Stimulated activated CD4-positive, alpha-beta T cell treated with anti-CD3 and anti-CD28 coated beads, Interleukin-4, amount 100 ng/mL, for 4 hours (primary cell): Measurements from ENCODE around the gene ZSCAN2.

Experiments used
- DNase-seq, 2 experiments: peaks; one replicate each; pipeline ENCODE4 v3.0.0-alpha.2; 2020

Gene ZSCAN2

DNA sequence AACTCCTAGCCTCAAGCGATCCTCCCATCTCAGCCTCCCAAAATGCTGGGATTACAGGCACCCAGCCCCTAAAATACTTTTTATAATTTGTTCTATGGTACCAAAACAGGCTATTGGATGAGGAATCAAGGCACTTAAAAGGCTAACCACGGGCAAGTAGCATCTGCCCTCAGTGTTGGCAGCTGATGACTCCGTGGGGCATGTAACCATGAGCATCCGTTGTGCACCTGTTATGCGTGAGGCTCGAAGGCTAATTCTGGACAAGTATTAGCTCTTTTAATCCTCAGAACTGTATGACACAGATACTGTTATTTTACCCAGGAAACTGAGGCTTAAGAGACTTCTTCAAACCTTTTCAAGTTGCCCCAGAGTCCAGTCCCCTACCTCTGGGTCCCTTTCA is 43.0 kb downstream of the ZSCAN2 start:
- no peak for DNase-seq

DNA sequence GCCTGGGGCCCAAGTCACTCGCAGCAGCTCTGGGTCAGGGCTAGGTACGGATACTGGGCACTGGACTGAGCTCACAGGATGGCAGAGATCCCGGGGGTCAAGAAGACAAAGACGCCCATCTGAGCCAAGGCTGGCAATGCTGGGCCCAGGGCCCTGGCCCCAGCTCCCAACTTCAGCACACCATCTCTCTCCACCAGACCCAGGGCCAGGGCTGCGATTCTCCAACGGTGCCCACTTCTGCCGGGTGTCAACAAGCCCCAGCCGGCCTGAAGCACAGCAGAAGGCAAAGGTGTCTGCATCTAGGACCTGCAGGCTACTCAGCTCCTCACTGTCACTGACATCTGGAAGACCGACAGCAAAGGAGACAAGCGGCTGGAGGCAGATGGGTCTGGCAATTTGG is 44.7 kb downstream of the ZSCAN2 start:
- DNase-seq, result no peak

DNA sequence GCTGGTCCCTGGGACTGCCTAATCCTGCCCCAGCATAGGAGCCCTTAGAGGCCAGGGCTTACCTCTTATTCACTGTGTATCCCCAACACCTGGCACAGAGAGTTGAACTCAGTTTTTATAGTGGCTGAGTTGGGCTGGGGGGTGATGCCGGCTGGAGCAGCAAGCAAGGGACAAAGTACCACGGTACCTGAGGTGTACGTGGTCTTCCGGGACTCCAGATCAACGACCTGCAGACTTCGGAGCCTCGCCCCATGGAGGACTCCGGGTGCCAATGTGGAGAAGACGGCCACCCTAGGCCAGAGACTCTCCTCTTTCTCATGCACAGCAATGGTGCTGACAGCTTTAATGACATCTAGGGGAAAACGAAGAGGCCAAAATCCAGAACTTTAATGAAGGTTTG is 45.2 kb downstream of the ZSCAN2 start:
- DNase-seq, result no peak

DNA sequence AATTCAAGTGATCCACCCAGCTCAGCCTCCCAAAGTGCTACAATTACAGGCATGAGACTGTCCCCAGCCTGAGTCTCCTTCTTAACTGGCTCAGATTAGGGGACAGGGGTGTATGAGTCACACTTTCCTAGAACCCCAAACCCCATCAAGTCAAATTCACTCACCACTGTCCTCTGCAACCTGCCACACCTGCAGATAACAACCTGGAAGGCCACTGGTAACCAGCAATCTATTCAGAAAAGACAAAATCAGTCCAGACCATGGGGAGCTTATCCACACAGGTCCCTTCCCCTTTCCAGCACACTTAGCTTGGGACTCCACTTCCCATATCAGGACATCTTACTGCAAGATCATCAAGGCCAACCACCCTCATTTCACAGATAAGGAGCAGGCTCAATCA is 46.9 kb downstream of the ZSCAN2 start:
- DNase-seq, result no peak

DNA sequence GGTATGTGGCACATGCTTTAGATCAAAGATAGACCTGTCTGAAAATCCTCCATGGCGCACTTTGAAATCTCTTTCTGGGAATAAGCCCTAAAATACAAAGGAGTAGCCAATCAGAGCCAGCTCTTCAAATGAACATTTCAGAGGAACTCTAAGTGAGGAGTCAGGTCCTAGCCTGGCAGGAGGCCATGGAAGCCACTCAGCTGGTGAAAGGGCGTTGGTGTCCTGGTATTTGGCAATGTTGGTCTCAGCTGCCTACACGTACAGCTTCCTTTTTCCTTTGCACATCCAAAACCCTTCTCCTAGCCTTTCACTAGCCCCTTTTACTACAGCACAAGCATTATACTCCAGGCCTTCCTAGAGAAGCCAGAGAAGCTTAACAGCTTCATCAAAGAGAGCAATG is 47.7 kb downstream of the ZSCAN2 start:
- DNase-seq, result no peak

DNA sequence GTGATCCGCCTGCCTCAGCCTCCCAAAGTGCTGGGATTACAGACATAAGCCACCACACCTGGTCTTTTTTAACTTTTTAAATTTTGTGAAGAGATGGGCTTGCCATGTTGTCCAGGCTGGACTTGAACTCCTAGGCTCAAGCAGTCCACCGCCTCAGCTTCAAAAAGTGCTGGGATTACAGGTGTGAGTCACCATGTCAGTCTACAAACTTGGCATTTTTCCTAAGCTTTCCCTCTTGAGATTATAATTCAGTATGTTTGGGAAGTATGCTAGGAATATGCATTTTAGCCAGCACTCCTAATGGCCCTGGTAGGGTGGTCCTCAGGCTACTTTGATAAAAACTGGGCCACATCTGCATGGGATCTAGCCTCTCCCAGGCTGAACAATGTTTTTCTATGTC is 48.9 kb downstream of the ZSCAN2 start:
- no peak for DNase-seq

DNA sequence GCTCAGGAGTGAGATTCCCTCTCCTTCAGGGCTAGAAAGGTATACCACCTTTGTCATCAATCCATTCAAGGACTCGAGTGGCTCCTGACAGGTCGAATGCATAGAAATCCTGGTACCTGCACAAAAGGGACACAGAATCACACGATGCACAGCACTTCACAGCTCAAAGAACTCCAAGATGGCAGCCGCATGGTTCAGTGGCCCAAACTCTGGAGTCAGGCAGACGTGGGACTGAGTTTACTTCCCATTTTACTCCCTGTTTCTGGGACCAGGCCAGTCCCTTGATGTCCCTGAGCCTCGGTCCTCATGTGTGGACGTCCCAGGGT is 52.7 kb downstream of the ZSCAN2 start:
- DNase-seq, result no peak

DNA sequence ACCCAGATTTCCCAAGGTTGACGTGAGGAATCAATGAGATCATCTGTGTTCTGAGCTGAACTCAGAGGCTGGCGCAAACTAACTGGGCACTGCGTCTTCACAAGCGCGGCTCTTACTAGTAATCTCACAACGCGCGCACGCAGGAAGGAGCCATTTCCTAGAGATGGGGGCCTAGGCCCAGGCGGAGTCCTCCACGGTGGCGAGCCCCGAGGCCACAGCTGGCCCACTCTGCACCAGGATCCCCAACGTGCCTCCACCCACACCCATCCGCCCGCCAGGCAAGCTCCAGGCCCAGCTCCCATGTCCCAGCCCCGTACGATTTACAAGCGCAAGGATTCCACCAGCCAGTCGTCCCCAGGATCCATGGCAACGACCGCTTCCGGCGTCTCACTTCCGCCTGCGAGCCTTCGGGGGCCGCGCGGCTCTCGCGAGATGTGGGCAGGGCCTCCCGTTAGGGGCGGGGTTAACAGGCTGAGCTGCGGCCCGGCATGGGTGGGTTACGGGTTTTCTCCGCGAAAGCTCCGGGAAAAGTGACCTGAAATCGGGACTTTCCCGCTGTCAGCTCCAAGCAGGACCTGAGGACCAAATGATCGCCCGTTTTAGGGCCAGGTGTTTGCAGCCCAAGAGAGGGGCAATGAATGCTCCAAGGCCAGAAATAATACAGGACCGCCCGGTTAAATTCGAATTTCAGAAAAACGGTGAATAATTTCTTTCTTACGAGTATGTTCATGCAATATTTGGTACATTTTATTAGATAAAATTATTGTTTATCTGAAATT is 53.3 kb downstream of the ZSCAN2 start, which contains the start of gene WDR73:
WDR73 (minus strand) TSS at position 374 of the 779 bp plus-strand sequence; CDS start at position 365, 9 bp downstream.
- DNase-seq, result peak; percentile 95 to 97

DNA sequence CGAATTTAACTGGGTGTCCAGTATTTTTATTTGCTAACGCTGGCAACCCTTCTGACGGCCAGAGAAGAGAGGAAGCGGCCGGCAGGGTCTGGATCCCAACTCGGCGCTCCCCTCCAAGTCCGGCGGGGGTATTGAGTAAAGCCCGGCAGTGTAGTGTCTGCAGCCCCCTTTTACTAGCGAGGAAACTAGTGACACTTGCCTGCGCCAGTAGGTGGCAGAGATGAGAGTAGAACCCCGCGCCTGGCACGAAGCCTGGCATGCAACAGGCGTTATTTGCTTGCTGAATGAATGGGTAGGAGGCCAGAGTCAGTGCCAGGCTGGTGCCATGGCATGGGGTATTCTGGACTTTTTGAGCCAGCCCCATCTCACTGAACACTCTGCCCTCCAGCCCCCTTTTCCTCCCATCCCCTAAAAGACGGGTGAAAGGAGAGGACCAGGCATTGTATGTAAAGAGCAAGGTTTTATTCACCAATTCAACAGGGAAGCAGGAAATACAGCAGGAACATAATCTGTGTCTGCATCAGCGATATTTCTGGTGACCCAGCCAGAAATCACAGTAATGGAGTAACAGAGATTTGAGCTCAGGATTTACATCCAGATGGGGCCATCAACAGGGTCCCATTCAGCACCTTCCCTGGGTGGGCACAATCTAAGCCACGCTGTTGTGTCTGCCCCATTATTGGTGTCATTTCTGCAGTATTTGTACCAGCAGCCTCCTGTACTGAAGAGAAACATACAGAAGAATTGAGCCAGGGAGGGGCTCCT is 54.1 kb downstream of the ZSCAN2 start:
- DNase-seq, result peak; percentile 71 to 79

DNA sequence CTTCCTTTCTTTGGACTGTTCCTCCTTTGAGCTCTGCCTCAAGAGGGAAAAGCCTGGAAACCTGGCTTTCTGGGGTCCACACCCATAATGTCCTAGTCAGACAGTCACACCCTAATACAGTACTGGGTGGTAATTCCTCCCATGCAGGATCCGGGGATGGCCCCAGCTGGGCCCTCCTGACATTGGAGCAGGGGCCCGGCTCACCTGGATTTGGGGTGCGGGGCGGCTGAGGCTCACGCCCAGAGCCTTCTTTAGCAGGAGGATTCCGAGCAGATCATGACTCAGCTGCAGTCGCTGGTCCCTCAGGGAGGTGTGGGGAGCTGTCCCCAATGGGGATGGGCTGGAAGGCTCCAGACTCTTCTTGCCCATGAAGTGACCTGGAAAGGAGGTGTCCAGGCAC is 56.2 kb downstream of the ZSCAN2 start:
- no peak for DNase-seq

DNA sequence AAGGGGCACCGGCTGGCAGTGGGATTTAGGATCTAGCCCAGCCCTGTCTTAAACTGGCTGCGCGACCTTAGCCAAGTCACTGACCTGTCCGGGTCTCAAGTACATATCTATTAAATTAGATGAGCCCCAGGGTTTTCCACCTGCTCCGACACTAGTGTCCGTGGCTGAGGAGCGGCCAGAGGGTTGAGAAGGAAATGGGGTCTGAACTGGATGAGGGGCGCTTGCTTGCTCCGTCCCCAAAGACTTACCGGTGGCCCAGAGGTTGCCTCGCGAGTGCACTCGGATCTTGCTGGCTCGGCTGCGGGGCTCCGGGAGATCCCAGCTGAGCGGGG is 56.9 kb downstream of the ZSCAN2 start:
- no peak for DNase-seq

DNA sequence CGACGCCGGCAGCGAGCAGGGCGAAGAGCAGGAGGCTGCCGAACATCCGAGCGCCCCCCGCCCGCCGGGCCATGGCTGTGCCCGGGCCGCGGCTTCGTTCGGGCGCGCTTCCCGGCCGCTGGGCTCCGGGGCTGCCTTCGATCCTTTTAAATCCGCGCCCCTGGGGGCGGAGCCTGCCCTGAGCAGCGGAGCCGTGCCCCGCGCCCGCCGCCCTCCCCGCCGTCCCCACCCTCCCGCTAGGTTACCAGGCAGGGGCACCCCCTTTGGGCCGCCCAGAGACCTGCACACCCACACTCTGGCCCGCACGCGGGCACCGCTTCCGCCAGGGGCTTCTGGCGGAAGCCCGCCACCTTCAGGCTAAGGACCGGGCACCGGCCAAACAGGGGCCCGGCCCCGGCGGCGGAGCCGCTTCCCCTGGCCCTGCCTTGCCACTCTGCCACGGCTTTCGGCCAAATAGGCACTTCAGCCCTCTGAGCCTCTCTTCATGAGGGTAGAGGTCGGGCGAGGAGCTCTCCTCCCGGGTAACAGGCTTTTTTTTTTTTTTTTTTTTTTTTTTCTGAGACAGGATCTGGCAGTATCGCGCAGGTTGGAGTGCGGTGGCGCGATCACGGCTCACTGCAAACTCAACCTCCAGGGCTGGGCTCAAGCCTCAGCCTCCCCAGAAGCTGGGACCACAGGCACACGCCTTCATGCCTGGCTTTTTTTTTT is 57.4 kb downstream of the ZSCAN2 start, which contains the start of gene NMB:
NMB (minus strand) TSS at position 120 of the 708 bp plus-strand sequence; CDS start at position 73, 47 bp downstream.
- peak; percentile 77 to 82 for DNase-seq

DNA sequence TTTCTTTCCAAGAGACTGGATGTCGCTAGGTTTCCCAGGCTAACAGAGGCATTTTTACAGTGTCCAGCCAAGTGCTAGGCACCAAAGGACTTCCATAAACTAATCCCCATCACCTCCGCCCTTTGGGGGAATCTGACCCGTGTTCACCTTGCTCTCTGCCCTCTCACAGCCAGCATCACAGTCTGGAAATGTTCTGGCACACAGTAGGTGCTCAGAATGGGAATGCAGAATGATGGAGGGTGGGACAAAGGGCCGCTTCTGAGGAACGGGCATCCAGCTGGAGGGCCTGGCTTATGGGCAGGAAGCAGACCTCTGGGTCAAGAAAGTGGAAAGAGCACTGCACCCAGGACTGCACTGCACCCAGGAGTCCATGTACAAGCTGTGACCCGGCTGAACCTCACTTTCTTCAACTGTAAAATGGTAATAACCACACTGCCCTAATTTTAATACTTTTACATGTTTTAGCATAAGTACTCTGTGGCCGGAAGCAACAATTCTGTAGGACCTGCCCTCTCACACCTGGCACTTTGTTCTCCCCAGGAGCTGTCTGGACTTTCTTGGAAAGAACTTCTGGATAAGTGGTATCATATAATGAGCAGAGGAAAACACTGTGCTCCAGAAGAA is 58.1 kb downstream of the ZSCAN2 start:
- no peak for DNase-seq

DNA sequence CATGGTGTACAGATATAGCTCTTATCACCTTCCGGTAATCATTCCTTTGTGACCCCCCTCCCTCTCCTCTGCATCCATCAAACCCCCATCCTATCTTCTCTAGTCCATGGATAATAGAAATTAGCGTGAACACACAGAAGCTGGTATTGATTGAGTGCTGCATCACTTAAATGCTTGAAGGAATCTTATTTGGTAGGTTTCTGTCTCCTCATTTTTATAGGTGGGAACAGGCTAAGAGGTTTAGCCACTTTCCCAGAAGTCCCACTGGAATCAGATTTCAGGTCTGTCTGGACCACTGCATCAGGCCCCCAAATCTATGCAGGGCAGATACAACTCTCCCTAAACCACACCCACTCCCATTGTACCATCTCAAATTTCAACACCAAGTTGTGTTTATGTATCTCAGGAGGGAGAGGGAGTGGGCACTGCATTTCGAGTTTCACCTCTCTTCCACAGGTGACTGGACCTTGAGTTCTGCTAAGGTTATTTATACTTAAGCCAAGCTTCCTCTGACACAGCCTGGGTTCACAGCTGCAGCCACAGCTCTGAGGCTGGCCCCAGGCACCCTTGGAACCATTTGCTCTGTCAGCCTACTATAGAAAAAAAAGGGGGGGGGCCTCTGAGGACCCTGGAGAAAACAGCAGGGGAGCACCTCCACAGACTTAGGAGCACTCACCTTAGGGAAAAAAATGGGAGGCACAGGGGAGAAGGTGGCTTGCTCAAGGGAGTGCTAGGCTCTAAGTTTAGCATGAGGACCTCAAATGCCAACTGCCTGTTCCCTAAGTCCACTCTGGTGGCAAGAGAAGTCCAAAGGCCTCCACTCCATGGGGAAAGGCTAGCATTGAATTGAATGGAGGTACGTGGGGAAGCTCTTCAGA is 59.3 kb downstream of the ZSCAN2 start:
- DNase-seq, result no peak

DNA sequence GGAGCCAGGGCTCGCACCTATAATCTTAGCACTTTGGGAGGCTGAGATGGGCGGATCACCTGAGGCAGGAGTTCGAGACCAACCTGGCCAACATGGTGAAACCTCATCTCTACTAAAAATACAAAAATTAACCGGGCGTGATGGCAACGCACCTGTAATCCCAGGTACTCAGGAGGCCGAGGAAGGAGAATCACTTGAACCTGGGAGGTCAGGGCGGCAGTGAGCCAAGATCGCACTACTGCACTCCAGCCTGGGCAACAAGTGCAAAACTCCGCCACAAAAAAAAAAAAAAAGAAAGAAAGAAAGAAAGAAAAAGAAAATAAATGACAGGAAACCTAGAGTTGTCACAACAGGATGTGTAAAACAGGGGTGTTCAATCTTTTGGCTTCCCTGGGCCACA is 60.2 kb downstream of the ZSCAN2 start:
- DNase-seq, result no peak

DNA sequence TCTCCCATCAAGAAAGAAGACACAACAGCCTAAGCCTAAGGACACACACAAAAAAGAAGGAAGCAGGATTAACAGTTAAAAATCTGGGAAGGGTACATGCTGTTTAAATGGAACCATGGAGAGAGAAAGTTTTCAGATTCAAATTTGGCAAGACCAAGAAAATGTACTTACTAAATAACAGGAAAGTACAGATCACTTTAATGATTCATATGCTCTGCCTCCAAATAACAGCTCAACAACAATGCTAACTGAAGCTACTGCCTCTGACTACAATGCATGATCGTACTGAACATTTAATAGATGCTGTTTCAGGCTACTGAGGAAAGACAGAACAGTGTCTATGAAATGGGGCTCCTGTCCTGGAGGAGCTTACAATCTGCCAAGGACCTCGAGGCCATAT is 65.6 kb downstream of the ZSCAN2 start:
- DNase-seq, result no peak

DNA sequence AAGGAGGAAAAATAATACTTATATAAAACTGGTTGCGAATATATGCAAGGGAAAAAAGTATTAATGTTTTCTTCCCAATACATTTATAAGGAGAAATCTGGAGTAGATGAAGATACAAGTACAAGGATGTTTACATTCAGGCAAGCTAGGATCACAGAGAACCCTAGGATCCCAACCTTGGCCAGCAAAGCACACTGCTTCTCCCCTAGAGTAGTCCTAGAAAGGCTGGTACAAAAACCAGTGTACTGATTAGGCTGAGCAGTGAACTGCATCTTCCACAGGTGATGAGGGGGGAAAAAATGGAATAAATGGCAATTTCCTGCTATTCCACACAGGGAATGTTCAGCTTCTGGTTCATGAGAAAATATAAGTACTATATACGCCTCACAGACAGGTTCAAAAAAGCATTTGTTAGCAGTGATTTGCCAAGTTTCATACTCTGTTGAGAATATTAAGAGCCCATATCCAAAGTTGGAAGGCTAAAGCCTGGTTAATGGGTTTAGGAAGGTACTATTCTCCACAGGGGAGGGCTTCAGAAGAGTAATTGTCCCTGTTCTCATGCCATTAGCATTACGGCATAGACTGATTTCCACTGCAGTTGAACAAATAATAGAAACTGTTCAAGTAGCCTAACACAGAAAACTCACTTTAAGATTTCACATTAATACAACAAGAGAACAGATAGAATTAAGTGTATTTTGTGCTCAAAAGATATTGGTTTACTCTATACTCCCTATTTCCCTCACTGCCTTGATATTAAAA is 67.6 kb downstream of the ZSCAN2 start:
- DNase-seq, result no peak

DNA sequence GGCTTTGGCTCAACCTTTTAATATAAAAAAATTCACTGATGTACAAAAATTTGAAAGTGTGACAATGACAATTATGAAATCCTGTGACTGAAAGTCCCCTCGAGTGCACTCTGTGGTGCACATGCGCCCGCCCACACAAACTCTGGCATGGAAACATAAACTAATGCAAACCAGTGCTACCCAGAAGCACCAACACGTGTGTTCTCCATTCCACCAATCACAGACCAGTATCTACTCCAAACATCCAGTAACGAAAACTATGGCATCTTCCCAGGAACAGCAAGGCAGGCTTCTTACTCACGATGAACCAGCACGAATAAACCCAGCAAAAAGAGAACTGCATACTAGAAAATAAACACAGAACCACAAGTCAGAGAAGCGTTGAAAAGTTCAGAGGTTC is 68.9 kb downstream of the ZSCAN2 start:
- DNase-seq, result peak; percentile 30 to 34

DNA sequence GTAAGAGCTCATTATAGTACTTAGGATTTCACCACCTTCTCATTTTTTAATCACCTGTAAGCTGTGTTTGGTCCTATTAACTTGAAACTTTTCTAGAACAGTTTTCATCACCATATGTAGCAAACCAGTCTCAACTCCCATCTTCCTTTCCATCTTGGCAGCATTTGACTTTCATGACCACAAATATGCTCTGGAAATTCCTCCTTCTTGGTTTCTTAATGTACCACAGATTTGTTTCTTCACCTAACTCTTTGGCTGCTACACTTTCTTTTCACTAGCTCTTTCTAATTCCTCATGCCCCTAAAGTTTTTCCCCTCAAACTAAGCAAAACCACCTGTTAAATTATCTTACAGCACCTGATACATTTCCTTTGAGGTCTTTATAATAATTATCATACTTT is 70.4 kb downstream of the ZSCAN2 start:
- DNase-seq, result no peak
